Chondrocyte (in vitro differentiated cells): Measurements from ENCODE around the gene SLC9A7. TPM values are rescaled to one million over a fixed set of nuclear protein-coding genes. Genes with fewer than 3 reads are reported as not detected.

Source experiments
- DNase-seq: peaks from one replicate; pipeline ENCODE4 v3.0.0; 2021; ENCODE audit warnings: mixed read lengths, low spot score
- H3K27ac Mint-ChIP-seq: one replicate; pipeline ENCODE4 v1.8.0; 2021; ENCODE audit warnings: mild to moderate bottlenecking, moderate library complexity, mixed read lengths; ENCODE audit not compliant: unreplicated experiment
- H3K27me3 Mint-ChIP-seq: 2 replicates; pipeline ENCODE4 v1.8.0; 2021; ENCODE audit warnings: low read depth, mixed read lengths
- H3K36me3 Mint-ChIP-seq: 2 replicates; pipeline ENCODE4 v1.8.0; 2021; ENCODE audit warnings: low read depth, mixed read lengths
- H3K4me1 Mint-ChIP-seq: 2 replicates; pipeline ENCODE4 v1.8.0; 2021; ENCODE audit warnings: low read depth, mild to moderate bottlenecking, mixed read lengths
- H3K4me3 Mint-ChIP-seq: one replicate; pipeline ENCODE4 v1.8.0; 2021; ENCODE audit warnings: mild to moderate bottlenecking, moderate library complexity, mixed read lengths; ENCODE audit not compliant: unreplicated experiment
- H3K9me3 Mint-ChIP-seq: 2 replicates; pipeline ENCODE4 v1.8.0; 2021; ENCODE audit warnings: low read depth, mixed read lengths
- total RNA-seq: library from RNA; stranded (reverse); gene quantifications from 3 replicates; pipeline ENCODE4 v1.2.1, GENCODE V29; 2021
- TF ChIP-seq, protein P1 (sequence below): fragments of 200-600 bp; sonication (generic); IDR thresholded peaks from 2 replicates; pipeline ENCODE4 v1.5.0; 2021; ENCODE audit warnings: antibody characterized with exemption, mild to moderate bottlenecking, moderate library complexity

SLC9A7 gene
- total RNA-seq, 1 donor from 2014 or later, result 6.1 TPM

DNA sequence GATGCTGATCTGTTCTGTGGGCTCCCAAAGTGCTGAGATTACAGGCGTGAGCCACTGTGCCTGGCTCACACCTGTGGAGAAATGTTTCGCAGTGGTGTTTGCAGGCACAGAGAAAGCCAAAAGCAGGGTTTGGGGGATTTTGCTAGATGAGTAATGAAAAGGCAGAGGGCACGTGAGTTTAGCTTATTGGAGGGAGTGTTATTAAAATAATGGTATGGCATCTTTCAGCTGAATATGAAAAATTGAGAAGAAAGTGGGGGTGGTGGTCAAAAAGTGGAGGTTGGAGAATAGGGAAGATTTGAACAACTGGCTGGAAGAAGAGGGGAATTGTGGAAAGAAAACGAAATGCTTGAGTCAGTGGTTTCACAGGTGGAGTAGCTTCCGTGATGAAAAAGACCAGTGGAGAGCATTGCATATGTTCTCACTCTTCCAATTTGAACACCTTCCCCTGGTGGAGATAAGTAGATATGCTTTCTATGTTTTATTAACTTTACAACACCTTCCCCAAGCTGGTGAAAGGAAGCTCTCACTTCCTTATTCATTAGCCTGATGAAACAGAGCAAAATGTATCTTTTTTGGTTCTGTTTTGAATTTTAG, 186.5 kb downstream of the SLC9A7 start:
- no peaks in the 10 kb centered on the region for H3K27me3 Mint-ChIP-seq
- no peak overlapping the region for H3K4me3 Mint-ChIP-seq
- no peak for DNase-seq
- H3K36me3 Mint-ChIP-seq, result no peaks in the 10 kb centered on the region
- no peak overlapping the region for H3K27ac Mint-ChIP-seq
- H3K9me3 Mint-ChIP-seq, result peaks cover 6% of the 10 kb centered on the region
- H3K4me1 Mint-ChIP-seq, result peaks cover 25% of the 10 kb centered on the region
- TF ChIP-seq, protein P1, sequence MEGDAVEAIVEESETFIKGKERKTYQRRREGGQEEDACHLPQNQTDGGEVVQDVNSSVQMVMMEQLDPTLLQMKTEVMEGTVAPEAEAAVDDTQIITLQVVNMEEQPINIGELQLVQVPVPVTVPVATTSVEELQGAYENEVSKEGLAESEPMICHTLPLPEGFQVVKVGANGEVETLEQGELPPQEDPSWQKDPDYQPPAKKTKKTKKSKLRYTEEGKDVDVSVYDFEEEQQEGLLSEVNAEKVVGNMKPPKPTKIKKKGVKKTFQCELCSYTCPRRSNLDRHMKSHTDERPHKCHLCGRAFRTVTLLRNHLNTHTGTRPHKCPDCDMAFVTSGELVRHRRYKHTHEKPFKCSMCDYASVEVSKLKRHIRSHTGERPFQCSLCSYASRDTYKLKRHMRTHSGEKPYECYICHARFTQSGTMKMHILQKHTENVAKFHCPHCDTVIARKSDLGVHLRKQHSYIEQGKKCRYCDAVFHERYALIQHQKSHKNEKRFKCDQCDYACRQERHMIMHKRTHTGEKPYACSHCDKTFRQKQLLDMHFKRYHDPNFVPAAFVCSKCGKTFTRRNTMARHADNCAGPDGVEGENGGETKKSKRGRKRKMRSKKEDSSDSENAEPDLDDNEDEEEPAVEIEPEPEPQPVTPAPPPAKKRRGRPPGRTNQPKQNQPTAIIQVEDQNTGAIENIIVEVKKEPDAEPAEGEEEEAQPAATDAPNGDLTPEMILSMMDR, result no peak

DNA sequence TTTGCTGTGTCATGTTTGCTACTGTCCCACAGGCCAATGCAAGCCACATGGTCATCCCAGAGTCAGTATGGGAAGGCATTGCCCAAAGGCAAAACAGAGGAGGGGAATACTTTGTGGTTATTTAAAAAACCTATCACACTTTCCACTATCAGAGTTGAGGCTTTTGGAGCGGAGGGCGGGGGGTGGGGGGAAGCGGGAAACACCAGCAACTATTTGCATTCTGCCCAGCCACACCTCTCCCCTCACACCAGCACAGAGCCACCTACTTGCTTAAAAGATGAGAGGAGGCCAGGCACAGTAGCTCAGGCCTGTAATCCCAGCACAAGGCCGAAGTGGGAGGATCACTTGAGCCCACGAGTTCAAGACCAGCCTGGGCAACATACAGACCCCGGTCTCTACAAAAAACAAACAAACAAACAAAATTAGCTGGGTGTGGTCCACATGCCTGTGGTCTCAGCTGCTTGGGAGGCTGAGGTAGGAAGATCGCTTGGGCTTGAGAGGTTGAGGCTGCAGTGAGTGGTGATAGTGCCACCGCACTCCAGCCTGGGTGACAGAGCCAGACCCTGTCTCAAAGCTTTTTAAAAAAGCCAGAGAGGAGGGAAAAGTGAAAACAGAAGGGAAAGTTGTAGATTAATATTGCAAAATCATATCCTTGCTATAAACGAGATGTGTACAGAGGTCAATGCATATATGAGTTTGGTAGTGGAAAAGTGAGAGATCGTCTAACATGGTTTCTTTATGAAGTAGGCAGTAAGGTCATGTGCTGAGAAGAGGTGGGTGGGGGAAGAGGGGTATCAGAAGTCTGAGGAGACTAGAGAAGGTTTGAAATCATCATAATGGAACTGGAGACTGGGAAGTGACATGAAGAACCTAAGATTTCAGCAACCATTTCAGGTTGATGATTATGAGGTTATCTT, 187.2 kb downstream of the SLC9A7 start:
- DNase-seq, result no peak
- Mint-ChIP-seq H3K27me3 (no peaks in the 10 kb centered on the region), H3K4me1 (peaks cover 17% of the 10 kb centered on the region), H3K9me3 (peaks cover 6% of the 10 kb centered on the region), H3K27ac (peak overlapping the region; percentile 52), H3K4me3 (no peak overlapping the region), H3K36me3 (no peaks in the 10 kb centered on the region)
- TF ChIP-seq, protein P1, result no peak

DNA sequence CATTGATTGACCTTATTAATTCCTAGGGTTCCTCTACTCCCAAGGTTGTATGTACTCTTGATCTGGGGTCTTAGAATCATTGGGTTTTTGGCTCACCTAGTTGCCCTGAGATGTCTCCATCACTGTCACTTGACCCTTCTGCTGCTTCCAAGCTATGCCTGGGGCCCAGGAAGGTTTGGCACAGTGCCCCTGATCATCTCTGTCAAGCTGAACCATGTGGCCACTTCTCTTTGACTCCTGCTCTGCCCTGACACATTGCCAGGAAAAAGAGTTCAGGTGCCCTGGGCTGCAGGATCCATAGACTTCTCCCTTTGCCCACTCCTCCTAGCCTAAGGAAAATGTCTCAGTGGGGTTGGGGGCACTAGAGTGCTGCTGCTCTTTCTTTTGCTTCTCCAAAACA, 189.3 kb downstream of the SLC9A7 start:
- peaks cover 10% of the 10 kb centered on the region for H3K9me3 Mint-ChIP-seq
- H3K27me3 Mint-ChIP-seq, result no peaks in the 10 kb centered on the region
- no peak for DNase-seq
- H3K36me3 Mint-ChIP-seq, result no peaks in the 10 kb centered on the region
- TF ChIP-seq, protein P1, result no peak
- H3K27ac Mint-ChIP-seq, result no peak overlapping the region
- H3K4me1 Mint-ChIP-seq, result peaks cover 6% of the 10 kb centered on the region
- no peak overlapping the region for H3K4me3 Mint-ChIP-seq

DNA sequence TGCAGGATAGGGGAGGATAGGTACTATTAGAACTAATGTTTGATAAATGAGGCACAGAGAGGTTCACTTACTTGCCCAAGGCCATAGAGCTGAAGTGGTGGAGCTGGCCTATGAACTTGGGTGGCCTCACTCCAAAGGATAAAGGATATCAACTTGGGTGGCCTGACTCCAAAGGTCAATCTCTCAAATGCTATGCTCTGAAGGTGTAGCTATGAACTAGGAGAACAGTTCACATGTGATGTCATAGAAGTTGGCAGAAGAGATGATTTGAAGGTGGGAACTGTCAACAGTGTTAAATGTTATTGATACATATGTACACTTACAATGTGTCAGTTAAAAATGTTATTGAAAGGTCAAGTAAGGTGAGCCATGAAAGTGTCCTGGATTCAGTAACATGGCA, 191.5 kb downstream of the SLC9A7 start:
- no peak for DNase-seq
- H3K4me1 Mint-ChIP-seq, result no peaks in the 10 kb centered on the region
- H3K36me3 Mint-ChIP-seq, result peaks cover 1% of the 10 kb centered on the region
- H3K9me3 Mint-ChIP-seq, result peaks cover 10% of the 10 kb centered on the region
- no peak overlapping the region for H3K27ac Mint-ChIP-seq
- TF ChIP-seq, protein P1, result no peak
- no peak overlapping the region for H3K4me3 Mint-ChIP-seq
- H3K27me3 Mint-ChIP-seq, result no peaks in the 10 kb centered on the region

DNA sequence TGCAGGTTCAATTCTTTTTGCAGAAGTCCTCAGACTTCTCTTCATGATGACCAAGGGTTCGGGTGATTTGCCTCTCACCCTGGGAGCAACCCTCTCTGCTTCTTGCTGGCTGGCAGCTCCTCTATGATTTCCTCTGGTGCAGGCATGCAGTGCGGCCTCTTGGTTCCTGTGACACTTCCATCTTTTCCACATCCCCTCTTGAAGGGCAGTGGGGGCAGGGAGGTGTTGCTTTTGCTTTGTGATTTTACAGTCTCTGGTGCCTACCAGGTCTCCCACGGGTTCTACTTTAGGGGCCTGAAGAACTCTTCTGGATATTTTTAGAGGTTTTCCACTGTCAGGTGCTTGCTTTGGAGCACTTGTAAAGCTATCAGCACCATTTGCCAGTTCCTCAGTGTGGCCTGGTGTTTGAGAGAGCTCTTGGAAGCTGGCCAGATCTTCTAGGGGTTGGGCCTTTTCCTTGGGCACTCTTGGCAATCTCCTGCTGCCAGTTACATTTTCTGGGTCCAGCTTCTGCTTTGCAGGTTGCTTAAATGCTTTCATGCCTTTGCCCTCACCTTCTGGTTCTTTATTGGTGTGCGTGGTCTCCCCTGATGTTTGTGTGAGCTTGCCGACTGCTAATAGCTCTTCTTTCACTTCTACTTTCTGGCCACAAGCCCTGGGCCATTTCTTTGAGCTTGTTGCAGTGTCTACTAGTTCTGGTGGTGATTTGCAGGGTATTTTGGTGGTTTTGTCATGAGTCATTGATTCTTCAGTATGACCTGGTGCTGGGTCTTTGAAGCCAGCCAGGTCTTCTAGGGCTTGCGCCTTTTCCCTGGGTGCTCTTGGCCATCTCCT, 196.9 kb downstream of the SLC9A7 start:
- DNase-seq, result no peak
- TF ChIP-seq, protein P1, result no peak
- Mint-ChIP-seq H3K27ac (no peak overlapping the region), H3K27me3 (no peaks in the 10 kb centered on the region), H3K4me1 (no peaks in the 10 kb centered on the region), H3K36me3 (peaks cover 3% of the 10 kb centered on the region), H3K4me3 (no peak overlapping the region), H3K9me3 (peaks cover 18% of the 10 kb centered on the region)
